Activated CD8-positive, alpha-beta memory T cell treated with anti-CD3 and anti-CD28 coated beads for 24 hours (primary cell): ENCODE results near the gene ANGEL1.

ENCODE experiments used
- DNase-seq: peaks from one replicate; pipeline ENCODE4 v3.0.0-alpha.2; 2020

The ANGEL1 gene

GRCh38 chr14:76763096-76764041 lies 49.3 kb downstream of the ANGEL1 start:
- DNase-seq, result peak; percentile 47

DNA sequence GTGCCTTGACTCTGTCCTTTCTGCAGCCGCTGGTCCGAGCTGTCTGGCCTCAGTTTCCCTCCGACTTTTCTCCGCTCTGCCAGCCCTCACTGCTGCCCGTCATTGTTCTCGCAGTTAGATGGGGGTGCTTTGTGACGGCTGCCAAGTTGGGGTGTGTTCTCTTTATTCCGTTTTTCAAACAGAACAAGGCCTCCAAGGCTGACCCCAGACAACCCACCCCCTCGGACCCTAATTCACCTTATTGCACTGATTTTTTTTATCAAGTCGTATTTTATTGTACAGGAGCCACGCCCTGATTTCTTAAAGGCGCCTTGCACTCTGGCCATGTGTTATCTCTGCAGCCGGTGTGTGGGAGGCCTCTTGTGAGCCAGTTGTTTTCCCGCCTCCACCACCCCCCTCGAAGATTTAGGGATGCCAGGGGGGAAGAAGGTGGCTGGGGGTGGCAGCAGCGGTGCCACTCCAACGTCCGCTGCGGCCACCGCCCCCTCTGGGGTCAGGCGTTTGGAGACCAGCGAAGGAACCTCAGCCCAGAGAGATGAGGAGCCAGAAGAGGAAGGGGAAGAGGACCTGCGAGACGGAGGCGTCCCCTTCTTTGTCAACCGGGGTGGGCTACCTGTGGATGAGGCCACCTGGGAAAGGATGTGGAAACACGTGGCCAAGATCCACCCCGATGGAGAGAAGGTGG lies 50.1 kb downstream of the ANGEL1 start:
- peak; percentile 58 for DNase-seq

DNA sequence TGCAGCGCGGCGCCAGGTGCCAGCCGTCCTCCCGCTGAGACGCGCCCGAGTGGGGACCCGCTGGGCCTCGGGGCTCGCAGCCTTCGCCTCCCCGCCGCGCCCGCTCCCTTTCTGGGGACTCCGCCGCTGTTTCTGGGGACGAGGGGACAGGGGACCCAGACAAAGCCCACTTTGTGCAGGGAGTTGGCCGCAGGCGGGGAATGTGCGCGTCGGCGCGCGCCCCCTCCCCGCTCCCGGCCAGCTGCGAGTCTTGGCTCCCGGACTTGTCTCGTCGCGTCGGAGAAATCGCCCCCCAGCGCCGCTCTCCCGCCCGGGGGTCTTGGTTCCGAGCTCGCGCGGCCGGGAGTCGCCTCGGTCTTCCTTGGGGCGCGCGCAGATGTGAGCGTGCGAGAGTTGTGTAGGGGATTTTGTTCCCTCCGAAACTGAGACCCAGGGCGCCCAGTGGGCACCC lies 50.7 kb downstream of the ANGEL1 start:
- DNase-seq, result no peak

- peak; percentile 87 for DNase-seq
Measured at GRCh38 chr14:76761136-76761959, 51.3 kb downstream of the ANGEL1 start, which contains the start of gene VASH1. Gene VASH1, plus strand, starts transcription at chr14:76761468. Its CDS starts 1,354 bp downstream, at chr14:76762822.

- DNase-seq, result peak; percentile 53
Measured at GRCh38 chr14:76760331-76761135, 52.1 kb downstream of the ANGEL1 start.

GRCh38 chr14:76759589-76759988 lies 53.1 kb downstream of the ANGEL1 start:
- DNase-seq, result peak; percentile 46

- no peak for DNase-seq
Measured at GRCh38 chr14:76756371-76756750, 56.3 kb downstream of the ANGEL1 start.

GRCh38 chr14:76755610-76756370 lies 56.9 kb downstream of the ANGEL1 start:
- DNase-seq, result no peak

DNA sequence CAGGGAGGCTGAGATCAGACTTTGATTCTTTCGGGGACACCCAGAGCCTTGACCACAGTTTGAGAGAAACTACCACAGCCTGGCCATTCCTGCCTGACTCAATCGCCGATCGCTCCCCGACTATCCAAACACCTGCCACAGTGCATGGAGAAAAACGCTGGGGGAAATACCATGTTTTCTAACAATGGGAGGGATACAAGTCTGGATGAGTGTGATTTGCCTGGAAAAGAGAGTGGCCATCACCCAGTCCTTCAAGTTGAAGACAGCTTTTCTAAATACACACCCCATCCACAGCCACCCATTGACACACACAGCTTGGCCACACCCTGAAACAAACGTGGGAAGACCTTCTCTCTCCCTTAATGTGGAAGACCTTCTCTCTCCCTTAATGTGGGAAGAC lies 58.1 kb downstream of the ANGEL1 start:
- no peak for DNase-seq

DNA sequence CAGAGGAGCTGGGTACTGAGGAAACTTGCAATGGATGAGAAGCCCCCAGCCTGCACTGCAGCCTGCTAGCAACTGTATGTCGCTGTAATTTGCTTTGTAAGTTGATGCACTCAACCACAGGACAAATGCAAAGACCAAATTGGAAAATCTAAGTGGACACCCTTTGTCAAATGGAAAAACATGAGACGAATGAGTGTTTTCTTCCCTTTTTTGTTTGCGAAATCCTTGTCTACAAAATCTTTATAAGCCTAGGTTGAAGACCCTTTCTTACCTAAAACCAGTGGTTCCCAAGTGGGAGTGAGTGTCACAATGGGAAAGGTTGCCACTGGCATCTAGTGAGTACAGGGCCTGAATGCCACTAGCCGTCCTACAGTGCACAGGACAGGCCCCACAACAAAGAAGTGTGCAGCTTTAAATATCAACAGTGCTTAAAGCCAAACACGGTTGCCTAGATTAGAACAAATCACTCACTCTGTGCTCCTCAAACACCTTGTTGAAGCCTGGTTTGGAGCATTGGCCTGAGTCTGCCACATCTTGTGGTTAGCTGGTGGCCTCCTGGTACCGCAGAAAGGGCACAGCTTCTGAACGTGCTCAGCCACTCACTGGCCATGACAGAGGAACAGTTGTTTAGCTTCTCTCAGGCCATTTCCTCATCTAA lies 59.0 kb downstream of the ANGEL1 start:
- DNase-seq, result no peak

GRCh38 chr14:76752744-76753143 lies 59.9 kb downstream of the ANGEL1 start:
- no peak for DNase-seq

DNA sequence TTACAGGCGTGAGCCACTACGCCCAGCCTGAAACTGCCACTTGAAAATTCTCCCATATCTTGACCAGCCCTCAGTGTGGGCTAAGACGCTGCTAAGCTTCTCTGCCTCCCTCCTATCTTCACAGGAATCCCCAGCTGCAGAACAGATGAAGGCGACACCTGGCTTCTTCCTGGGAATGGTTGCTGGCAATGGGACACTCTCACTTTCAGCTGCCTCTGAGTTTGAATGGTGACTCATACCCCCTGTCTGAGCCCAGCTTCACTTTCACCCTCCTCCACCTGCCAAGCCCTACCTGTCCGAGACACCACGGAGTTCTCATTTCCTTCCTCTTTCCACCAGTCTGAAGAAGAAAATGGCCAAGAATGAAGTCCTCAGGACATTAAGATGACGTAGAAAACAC lies 69.7 kb downstream of the ANGEL1 start:
- no peak for DNase-seq

DNA sequence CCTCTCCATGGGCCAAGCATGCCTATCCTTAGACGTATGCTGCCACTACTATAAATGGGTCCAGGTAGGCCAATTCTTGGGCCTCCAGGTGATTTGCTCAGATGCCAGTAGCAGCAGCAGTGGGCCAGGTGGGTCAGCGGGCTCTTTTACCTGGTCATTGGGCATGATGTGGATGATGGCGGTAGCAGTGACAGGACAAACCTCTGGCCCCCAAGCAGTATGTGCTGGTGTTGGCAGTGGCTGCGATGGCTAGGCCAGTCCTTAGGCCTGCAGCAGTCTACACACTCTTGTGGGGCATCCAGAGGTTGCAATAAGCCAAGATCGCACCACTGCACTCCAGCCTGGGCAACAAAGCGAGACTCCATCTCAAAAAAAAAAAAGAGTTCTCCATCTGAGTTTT lies 70.5 kb downstream of the ANGEL1 start:
- DNase-seq, result no peak

- DNase-seq, result no peak
Measured at GRCh38 chr14:76741074-76741473, 71.6 kb downstream of the ANGEL1 start.
